Endometrial microvascular endothelial cells (primary cell): ENCODE measurements around the gene NET1. TPM values are rescaled to one million over a fixed set of nuclear protein-coding genes. Genes with fewer than 3 reads are reported as not detected.
"Not testable (repeated sequence)": the region's sequence is repeated elsewhere in the genome, so short reads cannot be mapped to it uniquely, and the experiment has no call there.

Experiments
- in situ Hi-C: cut with HindIII; loops from 2 replicates; pipeline ENCODE4 v1.10.0; 2017; ENCODE audit warnings: low sequenced_read_pairs, low pct_unique_long_range_greater_than_20kb; ENCODE audit errors: inconsistent ontology term
- total RNA-seq: library from RNA; depleted of rRNA; stranded (reverse); fragments of >200 nt; gene quantifications from one replicate; pipeline ENCODE4 v1.2.3, GENCODE V29; 2015; ENCODE audit errors: inconsistent ontology term

NET1 gene
- total RNA-seq, 1 donor from 2014 or later, result 41.0 TPM

DNA sequence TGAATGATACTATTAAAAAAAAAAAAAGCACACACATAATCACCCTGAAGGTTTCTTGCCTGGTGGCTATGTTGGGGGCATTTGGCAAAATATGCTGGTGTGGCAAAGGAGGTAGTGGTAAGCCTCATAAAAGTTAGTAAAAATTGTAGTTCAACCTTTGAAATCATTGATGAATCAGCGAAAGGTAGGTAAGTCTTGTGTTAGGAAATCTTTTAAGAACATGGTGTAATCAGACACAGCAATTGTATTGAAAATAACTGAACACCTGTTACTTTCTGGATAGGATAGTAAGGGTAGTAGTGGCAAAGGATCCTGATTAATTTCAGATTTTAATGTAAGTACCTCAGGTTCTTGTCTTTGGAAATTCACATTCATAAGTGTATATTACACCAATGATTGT is 46.1 kb downstream of the NET1 start:
- in situ Hi-C loops, result no loop called here

DNA sequence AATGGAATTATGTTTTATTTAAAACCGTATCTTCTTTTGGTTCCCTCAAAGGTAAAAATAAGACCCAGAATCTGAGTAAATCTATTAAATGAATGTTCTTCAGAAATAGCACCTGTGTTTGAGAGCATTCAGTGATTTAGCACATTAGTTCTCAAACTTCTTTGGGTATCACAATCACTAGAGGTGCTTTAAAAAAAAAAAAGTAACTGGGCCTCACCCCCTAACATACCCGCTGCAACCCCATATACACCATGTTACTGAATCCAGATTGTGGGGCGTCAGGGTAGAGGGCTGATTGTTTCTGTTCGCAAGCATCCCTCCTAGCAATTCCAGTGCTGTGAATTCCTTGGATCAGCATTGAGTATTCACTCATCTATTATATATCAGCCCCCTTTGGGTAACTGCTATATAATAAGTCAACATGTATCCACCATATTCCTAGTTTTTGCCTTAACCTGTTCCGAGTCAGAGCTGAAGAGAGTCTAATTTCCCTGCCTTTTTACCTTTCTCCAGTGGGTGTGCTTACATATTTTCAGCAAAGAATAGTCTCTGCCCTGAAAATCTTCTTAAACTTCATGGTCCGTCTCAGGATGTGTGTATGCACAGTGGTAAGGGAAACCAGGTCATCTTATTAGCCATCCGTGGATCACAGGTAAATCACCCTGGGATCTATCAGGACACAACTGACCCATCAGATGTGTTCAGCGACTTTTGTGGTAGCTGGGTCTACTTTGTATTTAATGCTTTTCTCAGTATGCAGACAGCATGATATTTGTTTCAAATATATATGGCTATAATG is 46.8 kb downstream of the NET1 start:
- in situ Hi-C loops, result no loop called here

DNA sequence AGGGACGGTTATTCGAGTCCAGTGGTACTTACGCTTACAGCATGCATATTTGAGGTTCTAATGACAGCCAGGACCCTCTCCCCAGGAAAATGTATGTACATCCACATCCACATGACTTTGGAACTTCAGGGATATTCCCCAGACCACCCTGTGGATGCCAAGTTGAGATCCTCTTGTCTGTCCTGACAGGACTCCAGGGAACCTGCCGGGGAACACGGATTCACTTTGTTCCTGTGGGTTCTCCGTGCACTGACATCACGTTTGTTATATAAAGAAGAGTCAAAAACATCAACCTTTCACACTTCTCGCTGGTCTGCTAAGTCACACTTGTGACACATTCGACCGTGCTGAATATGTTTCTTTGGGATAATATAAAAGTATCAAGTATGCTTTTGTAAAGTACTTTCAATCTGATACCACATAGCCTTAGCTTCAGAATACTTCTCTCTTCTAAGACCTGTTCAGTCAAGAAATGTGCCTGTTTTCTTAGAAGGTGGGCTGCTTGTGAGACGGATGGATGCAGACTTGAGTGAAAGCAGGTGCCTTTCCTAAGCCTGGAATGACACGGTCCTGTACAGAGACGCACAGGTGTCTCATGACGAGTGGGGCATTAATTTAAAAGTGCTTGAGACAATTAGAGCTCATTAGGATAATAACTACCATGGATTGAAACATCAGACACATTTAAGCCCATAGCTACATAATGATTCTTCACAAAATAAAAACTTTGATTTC is 48.3 kb downstream of the NET1 start:
- in situ Hi-C loops, result no loop called here

DNA sequence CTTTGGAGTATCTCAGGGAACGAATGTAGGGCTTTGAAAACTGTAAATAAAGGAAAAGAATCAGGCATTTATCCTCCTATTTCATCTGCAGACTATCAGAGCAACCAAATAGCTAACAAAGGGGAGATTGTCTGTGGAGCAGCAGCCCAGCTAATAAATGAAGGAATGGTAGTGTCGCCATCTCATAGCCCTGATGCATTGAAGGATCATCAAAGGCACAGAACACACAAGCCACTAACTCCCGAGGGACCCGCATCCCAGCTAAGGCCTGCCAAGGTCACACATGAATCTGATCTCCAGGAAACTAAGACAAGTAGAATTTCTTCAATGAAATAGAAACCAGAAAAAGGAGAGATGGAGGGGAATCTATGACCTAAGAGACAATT is 48.8 kb downstream of the NET1 start:
- in situ Hi-C loops, result no loop called here

DNA sequence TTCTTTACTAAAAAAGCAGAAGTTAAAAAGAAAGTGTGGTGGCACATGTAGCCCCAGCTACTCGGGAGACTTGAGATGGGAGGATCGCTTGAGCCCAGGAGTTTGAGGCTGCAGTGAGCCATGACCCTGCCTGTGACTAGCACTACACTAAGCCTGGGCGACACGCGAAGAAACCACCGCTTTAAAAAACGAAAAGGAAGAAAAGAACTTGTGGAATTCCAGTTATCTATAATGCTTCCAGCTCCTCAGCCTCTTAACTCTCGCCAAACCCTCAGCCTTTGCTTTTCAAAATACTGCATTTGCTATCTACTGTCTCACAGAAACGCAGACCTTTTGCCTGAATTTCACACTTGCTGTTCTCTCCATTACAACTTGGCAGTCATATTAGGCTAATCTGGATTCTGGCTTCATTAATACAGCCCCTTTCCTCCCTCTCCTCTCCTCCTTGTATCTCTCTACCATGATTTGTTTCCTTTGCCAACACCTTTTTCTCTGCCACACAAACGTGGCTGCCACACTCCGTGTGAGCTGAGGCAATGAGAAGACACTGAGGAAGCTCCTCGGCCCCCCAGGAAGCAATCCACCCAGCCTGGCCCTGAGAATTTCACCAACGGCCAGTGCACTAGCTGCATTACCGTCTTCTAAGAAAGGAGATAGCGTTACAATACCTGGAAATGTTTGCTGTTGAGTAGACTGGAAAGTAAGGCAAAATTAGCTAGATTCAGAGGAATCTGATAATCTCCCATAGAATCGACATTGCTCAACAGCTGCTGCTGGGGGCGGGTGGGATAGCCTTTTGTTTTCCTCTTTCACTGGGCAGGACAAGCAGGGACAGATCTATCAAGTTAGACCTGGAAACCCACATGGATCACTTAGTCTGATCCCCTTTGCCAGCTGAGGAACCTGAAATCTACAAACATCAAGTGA is 49.8 kb downstream of the NET1 start:
- in situ Hi-C loops, result no loop called here

DNA sequence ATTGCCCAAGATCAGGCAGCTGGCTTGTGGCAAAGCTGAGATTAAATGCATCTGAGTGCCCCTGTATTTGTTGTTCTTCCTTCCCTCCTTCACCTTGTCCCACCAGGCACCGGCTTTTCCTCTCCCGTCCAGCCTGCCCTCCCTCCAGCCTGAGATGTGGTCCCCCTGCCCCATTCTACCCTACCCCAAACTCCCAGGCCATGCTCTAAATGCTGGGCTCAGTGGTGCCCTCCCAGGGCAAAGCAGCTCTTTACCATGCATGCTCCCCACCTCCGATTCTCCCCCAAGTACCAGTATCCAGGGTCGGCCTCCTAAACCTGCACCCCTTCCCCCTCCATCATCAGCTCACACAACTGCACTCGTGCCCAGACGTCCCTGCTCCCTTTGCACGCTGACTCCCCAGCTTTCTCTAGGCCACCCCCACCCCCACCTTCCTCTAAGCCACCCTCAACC is 50.5 kb downstream of the NET1 start:
- in situ Hi-C loops, result no loop called here

DNA sequence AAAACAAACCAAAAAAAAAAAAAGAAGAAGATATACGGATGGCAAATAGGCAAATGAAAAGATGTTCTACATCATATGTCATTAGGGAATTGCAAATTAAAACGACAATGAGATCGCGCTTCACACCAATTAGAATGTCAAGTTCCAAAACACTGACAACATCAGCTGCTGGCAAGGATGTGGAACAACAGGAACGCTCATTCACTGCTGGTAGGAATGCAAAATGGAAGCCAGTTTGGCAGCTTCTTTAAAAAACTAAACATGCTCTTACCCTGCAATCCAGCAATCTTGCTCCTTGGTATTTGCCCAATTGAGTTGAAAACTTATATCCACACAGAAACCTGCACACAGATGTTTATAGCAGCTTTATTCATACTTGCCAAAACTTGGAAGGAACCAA is 52.2 kb downstream of the NET1 start:
- in situ Hi-C loops, result no loop called here

DNA sequence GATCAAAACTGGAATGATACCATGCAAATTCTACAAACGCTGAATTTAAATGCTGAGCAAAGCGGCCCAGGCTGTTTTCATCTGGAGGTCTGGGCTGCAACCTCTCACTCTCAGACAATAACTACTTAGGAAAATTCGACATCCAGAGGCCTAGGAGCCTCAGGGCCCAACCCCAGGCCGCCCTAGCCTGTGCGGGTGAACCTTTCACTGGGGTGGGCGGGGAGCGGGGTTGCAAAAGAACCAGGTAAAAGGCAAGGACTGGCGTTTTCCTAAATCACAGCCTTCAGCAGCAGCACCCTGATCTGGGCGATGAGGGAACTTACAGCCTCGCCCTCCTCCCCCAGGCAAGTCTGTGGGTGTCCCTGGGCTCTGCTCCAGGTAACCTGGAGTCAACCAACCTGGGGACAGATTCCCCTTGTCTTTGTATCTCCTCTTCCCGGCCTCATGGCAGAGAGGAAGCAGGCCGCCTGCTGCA is 53.7 kb downstream of the NET1 start:
- in situ Hi-C loops, result no loop called here

DNA sequence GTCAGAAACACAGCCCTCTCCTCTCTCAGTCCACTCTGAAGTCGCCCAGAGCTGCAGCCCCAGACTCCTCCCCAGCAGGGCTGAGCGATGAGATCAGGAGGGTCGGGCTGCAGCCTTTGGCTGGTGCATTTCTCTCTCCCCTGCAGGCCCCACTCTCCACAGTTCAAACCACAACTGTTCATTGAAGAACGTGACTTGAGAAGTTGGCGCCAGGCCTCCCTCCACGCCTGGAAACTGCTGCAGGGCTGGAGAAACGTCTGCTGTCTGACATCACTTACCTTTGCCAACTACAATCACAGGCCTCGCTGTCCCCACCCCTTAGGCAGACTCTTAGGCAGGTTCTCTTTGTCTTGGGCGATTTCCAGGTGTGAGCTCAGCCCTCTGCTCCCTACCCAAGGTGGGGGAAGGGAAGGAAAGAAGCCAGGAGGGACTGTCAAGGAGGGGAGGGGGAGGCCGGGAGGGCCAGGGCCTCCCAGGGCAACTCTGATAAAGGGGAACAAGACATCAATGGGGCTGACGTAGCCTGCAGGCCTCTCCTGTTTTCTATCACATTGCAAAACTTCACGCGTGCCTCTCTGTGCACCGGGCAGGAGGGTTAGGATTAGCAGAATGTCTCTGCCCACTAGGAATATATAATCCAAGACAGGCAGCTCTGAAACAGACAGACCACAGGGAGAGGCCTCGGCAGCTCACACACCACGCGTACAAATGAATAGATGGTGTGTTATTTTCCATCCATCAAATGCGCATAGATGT is 54.3 kb downstream of the NET1 start:
- in situ Hi-C loops, result no loop called here

DNA sequence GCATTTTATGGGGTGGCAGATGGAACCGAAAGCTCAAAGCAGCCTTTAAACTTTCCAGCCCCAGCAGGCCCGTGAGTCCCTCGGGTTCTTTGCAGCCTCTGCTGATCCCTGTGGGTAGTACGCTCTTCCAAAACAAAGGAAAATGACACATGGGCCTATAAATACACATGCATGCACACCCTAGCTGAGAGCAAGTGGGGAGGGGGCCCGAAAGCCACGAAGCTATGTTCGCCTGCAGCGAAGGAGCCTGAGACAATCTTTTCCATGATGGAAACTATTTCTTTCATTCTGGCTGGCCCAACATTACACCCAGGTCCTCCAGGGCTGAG is 54.8 kb downstream of the NET1 start:
- in situ Hi-C loops, result no loop called here

DNA sequence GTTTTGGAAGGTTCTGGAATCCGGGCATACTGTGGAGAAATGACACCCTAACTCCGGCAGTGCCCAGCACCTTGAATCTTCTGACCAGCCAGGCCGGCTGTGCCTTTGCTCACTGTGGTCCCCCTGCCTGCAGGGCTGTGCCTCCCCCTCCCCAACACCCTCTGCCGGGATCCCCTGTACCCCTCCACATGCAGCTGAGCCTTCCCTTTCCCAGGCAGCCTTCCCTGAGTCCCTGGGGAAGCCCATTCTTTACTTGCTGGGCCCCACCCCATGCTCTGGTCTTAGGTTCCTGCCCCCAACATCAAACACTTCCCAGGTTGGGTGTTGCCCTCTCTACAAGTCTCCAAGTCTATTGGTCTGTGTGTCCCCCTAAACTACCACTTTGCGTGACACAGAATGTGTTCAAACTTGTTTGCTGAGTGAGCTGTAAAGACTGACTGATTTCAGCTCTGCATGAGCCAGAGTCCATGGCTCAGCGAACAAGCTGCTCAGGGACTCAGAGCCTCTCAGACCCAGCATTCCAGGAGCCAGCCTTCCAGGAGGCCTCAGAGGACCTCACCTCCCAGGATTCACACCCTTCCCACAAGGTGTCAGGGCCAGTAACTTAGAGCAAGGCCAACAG is 55.4 kb downstream of the NET1 start:
- in situ Hi-C loops, result no loop called here

DNA sequence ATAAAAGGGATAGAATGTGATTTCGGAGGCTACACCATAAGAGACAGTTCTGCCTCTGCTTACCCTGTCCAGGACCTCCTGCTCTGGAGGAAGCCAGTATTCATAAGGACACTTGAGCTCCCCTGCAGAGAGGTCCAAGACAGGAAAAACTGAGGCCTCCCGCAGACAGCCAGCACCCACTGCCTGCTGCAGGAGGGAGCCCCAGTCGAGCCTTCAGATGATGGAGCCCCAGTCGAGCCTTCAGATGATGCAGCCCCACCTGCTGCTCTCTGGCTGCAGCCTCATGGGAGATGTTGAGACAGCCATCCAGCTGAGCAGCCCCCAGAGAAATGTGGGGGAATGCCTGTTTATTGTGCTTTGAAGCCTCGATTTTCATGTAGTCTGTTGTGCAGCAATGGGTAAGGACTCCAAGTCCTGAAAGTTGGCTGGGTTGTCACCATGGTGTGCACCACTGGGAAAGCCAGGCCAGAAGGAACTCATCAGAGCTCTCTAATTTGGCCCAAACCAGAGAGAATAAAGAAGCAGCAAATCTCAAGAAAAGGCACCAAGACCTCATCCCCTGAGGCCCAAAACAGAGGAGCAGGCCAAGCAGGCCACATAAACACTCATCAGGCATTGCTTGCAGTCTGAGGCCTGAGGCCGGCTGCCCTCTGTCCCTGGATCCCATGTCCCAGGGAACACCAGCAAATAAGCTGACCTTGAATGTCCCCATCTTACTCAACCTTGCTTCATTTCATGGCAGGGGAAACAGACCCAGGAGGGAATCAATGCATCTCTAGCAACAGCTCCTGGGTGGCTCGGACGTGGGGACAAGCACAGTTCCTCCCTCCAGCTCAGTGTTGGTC is 56.1 kb downstream of the NET1 start:
- in situ Hi-C loops, result no loop called here

DNA sequence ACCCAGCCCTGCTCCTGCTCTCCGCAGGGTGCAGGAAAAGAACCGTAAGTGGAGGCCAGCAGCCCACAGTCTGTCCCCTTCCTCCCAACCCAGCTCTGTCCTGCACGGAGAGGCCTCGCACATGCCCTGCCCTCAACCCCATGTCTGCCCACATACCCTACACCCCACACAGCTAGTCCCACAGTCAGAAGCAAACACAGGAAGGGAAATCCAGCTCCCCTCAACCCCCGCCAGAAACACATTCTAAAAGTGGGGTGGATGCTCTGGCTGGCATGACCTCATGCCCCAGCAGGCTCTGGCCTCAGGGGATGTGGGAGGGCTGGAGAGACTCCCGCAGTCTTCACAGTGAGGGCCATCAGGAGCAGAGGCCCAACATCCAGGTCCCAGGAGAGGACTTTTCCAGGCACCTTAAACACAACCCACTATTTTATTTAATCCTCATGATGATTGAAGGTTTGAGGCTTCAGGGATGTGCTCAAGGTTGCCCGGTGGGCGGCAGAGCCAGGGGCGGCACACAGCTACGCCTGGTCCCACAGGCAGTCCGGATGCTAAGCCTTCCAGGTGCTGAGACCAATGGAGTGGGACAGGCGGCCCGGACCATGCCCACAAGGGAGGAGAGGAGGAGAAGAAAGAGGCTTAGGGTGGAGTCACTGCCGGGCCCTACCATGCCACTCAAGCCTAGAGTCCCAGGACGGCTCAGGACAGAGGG is 57.1 kb downstream of the NET1 start:
- in situ Hi-C loops, result no loop called here

DNA sequence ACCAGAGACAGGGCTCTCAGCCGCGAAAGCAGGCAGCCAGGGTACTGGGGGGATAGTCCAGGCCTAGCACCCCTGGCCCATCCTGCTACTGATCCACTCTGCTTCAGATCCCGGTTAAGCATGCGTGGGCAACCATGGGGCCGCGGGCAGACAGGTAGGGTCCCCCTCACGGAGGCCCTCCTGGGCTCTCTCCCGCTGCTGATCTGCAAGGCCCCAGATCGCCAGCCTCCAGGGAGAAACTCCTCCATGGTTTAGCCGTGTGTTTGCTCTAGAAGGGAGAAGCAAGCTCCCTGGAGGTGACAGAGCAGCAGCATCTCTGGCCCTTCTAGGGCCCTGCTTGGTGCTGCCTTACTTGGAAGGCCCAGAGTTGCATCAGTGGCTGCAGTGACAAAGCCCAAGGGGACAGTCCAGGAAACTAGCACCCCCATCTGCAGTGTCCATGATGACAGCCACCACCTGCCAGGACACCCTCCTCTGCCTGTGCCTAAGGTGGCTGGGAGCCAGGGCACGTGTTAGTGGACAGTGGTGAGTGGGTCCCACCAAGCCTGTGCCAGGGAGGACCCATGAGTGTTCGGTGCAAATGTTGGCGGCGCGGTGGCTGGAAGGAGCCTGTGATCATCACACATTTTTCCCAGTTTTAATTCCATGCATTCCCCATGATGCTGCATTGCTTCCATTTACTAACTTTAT is 57.9 kb downstream of the NET1 start:
- in situ Hi-C loops, result no loop called here

DNA sequence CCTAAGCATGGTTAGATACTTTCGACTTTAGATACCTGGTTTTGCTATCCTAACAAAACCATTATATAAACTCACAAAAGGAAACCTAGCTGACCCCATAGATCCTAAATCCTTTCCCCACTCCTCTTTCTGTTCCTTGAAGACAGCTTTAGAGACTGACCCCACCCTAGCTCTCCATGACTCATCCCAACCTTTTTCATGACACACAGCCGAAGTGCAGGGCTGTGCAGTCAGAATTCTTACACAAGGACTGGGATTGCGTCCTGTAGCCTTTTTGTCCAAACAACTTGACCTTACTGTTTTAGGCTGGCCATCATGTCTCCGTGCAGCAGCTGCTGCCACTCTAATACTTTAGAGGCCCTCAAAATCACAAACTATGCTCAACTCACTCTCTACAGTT is 62.3 kb downstream of the NET1 start:
- in situ Hi-C loops, result not testable (repeated sequence)

DNA sequence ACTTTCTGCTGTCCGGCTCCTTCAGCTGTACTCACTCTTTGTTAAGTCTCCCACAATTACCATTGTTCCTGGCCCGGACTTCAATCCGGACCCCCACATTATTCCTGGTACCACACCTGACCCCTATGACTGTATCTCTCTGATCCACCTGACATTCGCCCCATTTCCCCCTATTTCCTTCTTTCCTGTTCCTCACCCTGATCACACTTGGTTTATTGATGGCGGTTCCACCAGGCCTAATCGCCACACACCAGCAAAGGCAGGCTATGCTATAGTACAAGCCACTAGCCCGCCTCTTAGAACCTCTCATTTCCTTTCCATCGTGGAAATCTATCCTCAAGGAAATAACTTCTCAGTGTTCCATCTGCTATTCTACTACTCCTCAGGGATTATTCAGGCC is 62.7 kb downstream of the NET1 start:
- in situ Hi-C loops, result not testable (repeated sequence)
